ENCODE results near the gene TTC14.
"Not testable (repeated sequence)": the region's sequence is repeated elsewhere in the genome, so short reads cannot be mapped to it uniquely, and the experiment has no call there.

The TTC14 gene

GRCh38 chr3:180601688-180602666, at the start of gene TTC14:
TSS of gene TTC14 (plus strand) at chr3:180602163. CDS start at chr3:180602262, 99 bp downstream.
- DNase-seq, result peak; percentile 91 to 95 (median 93)

- no peak for DNase-seq
Observed at GRCh38 chr3:180563406-180563805, 38.6 kb upstream of the TTC14 start.

GRCh38 chr3:180564676-180565075, 37.3 kb upstream of the TTC14 start:
- DNase-seq, result no peak

GRCh38 chr3:180570238-180570637, 31.7 kb upstream of the TTC14 start:
- DNase-seq, result no peak

GRCh38 chr3:180571831-180572598, 29.9 kb upstream of the TTC14 start:
- DNase-seq, result no peak

GRCh38 chr3:180575571-180575970, 26.4 kb upstream of the TTC14 start:
- DNase-seq, result no peak

- no peak for DNase-seq
Observed at GRCh38 chr3:180580934-180581333, 21.0 kb upstream of the TTC14 start.

- no peak for DNase-seq
Observed at GRCh38 chr3:180590396-180590795, 11.6 kb upstream of the TTC14 start.

GRCh38 chr3:180593631-180594030, 8.3 kb upstream of the TTC14 start:
- DNase-seq, result not testable (repeated sequence)

- DNase-seq, result peak in 2 of 3 donors; percentile 4 to 26
Observed at GRCh38 chr3:180594631-180595558, 7.1 kb upstream of the TTC14 start.

- no peak for DNase-seq
Observed at GRCh38 chr3:180595559-180595935, 6.4 kb upstream of the TTC14 start.

- DNase-seq, result no peak
Observed at GRCh38 chr3:180600473-180600872, 1.5 kb upstream of the TTC14 start.

- DNase-seq, result no peak
Observed at GRCh38 chr3:180611006-180611405, 9.0 kb downstream of the TTC14 start.

GRCh38 chr3:180612364-180612763, 10.4 kb downstream of the TTC14 start:
- DNase-seq, result no peak

- no peak for DNase-seq
Observed at GRCh38 chr3:180615954-180616353, 14.0 kb downstream of the TTC14 start.

GRCh38 chr3:180617049-180617448, 15.1 kb downstream of the TTC14 start:
- no peak for DNase-seq

GRCh38 chr3:180618563-180618962, 16.6 kb downstream of the TTC14 start:
- DNase-seq, result not testable (repeated sequence)

- no peak for DNase-seq
Observed at GRCh38 chr3:180619723-180620122, 17.8 kb downstream of the TTC14 start.

- DNase-seq, result no peak
Observed at GRCh38 chr3:180624714-180625113, 22.8 kb downstream of the TTC14 start.

- no peak for DNase-seq
Observed at GRCh38 chr3:180626844-180627243, 24.9 kb downstream of the TTC14 start.

GRCh38 chr3:180630371-180630770, 28.4 kb downstream of the TTC14 start:
- no peak for DNase-seq

GRCh38 chr3:180631317-180631716, 29.4 kb downstream of the TTC14 start:
- DNase-seq, result no peak

- DNase-seq, result no peak
Observed at GRCh38 chr3:180633722-180634121, 31.8 kb downstream of the TTC14 start.

All from suppressor macrophage treated with lipopolysaccharide for 1 hour (primary cell).